ENCODE data around the gene TTLL8. TPM values are rescaled to one million over a fixed set of nuclear protein-coding genes. Genes with fewer than 3 reads are reported as not detected.

TTLL8 gene
- total RNA-seq, 4 donors from 2014 or later = not detected

DNA sequence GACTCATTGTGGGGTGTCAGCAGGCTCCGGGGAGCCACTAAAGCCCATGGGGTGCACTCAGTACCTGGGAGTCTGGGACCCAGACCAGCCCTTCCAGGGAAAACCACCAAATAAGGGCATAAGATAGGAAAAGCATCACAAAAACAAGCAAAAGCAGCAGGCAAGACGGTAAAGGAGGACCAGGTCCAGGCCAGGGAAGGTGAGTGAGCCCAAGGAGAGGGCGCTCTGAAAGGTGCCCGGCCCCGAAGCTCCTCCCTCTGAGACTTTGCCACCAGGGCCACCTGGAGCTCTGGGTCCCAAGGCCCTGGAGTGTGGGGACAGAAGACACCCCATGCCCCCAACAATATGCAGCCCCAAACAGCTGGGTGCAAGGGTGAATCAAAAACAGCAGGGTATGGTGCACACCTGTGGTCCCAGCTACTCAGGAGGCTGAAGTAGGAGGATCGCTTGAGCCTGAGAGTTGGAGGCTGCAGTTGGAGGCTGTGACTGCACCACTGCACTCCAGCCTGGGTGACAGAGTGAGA lies 40.3 kb downstream of the TTLL8 start:
- TF ChIP-seq, protein P1, sequence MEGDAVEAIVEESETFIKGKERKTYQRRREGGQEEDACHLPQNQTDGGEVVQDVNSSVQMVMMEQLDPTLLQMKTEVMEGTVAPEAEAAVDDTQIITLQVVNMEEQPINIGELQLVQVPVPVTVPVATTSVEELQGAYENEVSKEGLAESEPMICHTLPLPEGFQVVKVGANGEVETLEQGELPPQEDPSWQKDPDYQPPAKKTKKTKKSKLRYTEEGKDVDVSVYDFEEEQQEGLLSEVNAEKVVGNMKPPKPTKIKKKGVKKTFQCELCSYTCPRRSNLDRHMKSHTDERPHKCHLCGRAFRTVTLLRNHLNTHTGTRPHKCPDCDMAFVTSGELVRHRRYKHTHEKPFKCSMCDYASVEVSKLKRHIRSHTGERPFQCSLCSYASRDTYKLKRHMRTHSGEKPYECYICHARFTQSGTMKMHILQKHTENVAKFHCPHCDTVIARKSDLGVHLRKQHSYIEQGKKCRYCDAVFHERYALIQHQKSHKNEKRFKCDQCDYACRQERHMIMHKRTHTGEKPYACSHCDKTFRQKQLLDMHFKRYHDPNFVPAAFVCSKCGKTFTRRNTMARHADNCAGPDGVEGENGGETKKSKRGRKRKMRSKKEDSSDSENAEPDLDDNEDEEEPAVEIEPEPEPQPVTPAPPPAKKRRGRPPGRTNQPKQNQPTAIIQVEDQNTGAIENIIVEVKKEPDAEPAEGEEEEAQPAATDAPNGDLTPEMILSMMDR (IDR thresholded peaks at IDR 0.05) = no peak
- TF ChIP-seq POLR2A (IDR thresholded peaks at IDR 0.05) = no peak
- 78 to 85% methylated on average over 6 of the region's 6 CpGs for WGBS, 2 donors

DNA sequence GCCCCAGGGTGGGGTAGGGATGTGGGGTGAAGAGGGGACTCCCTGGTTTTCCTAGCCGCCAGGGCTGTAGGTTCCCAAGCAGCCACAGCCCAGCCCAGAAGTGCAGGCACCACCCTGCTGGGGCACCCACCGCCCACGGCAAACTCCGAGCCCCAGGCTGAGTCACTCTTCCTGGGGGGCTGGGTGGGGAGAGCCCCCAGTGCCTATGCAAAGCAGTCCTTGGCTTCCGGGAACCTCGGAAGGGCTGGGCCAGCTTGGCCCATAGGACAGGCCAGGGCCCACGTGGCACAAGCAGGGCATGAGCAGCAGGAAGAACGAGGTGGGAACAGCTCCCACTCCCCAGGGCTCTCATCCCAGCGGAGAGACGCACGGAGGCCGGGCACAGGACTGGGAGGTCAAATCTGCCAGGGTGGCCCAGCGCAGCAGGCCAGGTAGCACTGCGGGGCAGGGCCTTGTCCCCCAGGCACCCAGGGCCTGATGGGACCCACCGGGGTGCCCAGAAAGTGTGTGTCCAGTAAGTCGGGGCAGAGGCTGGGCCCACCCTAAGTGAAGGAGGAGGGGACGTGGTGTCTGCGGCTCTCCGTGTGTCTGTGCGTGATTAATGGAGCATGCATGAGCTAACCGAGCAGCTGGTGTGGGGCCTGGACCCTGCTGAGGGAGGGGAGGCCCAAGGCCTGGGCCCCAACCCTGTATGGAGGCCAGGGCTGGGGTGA lies 41.0 kb downstream of the TTLL8 start:
- DNase-seq (ENCODE audit: low spot score in 2 of 2) = no peak
- intact Hi-C loops (cut with DNase I; ENCODE audit: low total_unique reads) = no loop called here
- TF ChIP-seq, protein P1 (IDR thresholded peaks at IDR 0.05) = no peak
- no peak for TF ChIP-seq POLR2A (IDR thresholded peaks at IDR 0.05)
- WGBS, 2 donors = 63 to 69% methylated on average over 17 to 21 of the region's 21 CpGs
- no peak overlapping the region for H3K4me3 ChIP-seq (ENCODE audit: low read depth, poor library complexity, severe bottlenecking)

More for the DNA sequence above, 40.3 kb downstream of the TTLL8 start:
- no peak overlapping the region for H3K4me3 ChIP-seq (ENCODE audit: low read depth, poor library complexity, severe bottlenecking)
- intact Hi-C loops (cut with DNase I; ENCODE audit: low total_unique reads) = no loop called here
- no peak for DNase-seq (ENCODE audit: low spot score in 2 of 2)

DNA sequence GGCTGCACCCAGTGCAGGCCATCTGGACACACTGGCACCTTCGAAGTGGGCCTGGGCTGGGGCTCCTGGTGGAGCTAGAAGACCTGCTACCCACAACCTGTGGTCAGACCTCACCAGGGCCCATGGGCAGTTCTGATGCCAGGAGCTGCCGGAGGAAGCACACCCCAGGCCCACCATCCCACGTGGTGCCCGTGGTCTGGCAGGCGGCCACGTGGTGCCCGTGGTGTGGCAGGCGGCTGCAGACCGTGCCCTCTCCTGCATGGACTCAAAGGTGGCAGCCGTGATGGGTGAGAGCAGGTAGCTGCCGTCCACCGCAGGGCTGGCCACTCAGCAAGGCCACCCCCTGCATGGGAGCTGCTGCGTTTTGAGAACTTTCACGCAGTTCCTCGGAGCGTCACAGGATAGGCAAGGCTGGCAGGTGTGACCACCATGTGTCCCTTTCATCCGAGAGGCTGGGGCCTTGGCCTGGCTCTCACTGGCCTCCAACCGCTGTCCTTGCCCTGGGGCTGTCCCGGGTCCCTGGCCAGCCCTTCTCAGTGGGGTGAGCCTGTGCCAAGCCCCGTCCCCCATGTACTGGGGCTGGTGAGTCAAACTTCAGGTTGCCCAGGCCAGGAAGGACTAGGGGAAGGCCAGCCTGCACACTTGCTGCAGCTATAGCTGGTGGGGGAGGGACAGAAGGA lies 41.6 kb downstream of the TTLL8 start:
- WGBS, 2 donors = 79 to 80% methylated on average over 9 to 10 of the region's 20 CpGs
- no peak for TF ChIP-seq POLR2A (IDR thresholded peaks at IDR 0.05)
- TF ChIP-seq, protein P1 (IDR thresholded peaks at IDR 0.05) = no peak
- DNase-seq (ENCODE audit: low spot score in 2 of 2) = no peak
- no peak overlapping the region for H3K4me3 ChIP-seq (ENCODE audit: low read depth, poor library complexity, severe bottlenecking)
- intact Hi-C loops (cut with DNase I; ENCODE audit: low total_unique reads) = no loop called here

DNA sequence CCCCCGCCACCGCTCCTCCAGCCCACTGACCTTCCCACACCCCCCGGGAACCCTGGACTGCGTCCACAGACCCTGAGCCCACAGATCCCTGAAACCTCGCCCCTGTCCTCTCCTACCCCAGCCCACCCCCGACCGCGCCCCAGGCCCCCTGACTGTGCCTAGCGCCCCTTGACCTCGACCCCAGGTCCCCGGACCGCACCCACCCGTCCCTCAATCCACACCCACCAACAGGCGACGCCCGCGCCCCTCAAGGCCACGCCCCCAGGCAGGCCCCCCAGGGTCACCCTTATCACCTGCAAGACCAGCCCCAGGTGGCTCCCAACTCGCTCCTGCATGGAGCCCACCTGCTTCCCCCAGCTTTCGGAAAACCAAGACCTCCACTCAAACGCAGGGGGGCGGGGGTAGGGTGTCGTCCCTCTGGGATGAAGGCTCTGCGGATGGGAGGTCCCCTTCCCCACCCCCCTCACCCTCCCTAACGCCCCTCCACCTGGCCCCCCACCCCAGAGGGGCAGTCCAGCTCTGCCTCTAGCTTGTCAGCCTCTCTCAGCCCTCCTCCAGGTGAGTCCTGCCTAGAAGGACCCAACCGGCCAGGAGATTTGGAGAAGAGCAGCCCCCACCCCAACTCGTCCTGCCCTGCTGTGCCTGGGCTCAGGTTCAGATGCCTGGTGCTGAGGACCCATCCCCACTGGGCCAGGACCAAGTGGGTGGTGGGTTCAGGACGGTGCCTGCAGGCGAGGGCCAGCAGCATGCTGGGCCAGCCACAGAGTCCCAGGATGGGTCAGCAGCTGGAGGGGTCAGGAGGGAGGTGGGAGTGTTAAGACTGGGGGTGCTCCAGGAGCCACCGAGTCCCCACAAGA lies 42.4 kb downstream of the TTLL8 start:
- DNase-seq (ENCODE audit: low spot score in 2 of 2) = no peak
- TF ChIP-seq, protein P1 (IDR thresholded peaks at IDR 0.05) = no peak
- no peak for TF ChIP-seq POLR2A (IDR thresholded peaks at IDR 0.05)
- intact Hi-C loops (cut with DNase I; ENCODE audit: low total_unique reads) = no loop called here
- no peak overlapping the region for H3K4me3 ChIP-seq (ENCODE audit: low read depth, poor library complexity, severe bottlenecking)
- WGBS, 2 donors = 39 to 54% methylated on average over 9 to 24 of the region's 30 CpGs

DNA sequence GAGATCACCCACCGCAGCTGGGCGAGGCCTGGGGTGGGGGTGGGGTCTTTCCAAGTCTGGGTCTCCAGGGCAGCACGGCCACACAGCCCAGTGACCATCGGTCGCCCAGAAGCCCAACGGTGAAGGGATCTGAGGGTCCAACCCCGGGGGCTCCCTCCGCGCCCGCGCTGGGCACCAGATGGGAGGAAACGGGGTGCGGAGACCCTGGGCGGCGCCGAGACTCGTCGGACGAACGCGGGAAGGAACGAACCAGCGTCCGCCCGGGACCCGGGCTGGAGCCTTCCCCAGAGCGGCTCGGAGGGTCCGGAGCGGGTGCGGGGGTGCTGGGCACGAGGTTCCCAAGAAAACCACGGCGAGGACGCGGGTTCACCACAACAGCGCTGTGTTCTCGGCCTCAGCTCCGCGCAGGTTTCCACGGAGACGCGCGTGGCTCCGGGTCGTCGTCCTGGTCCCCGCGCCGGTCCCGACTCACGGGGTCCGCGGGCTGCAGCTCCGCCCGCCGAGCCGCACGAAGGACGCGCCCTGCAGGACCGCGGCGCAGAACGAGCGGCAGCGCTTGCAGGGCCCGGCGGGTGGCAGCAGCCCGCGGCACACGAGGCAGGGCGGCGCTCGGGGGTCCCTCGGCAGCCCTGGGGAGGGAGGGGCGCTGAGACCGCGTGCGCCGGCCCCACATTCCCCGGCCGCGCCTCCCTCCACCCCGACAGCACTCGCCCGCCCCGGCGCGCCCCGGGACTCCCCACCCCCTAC lies 43.3 kb downstream of the TTLL8 start:
- H3K4me3 ChIP-seq (ENCODE audit: low read depth, poor library complexity, severe bottlenecking) = no peak overlapping the region
- 4 to 5% methylated on average over 33 to 54 of the region's 91 CpGs for WGBS, 2 donors
- DNase-seq (ENCODE audit: low spot score in 2 of 2) = no peak
- no peak for TF ChIP-seq POLR2A (IDR thresholded peaks at IDR 0.05)
- TF ChIP-seq, protein P1 (IDR thresholded peaks at IDR 0.05) = no peak
- intact Hi-C loops (cut with DNase I; ENCODE audit: low total_unique reads) = no loop called here

Data from lower leg skin (tissue), 4 donors.